ENCODE data around the gene ACY1. TPM values are rescaled to one million over a fixed set of nuclear protein-coding genes. Genes with fewer than 3 reads are reported as not detected.

Gene ACY1
- total RNA-seq, 1 experiment from 2014 or later = 50.3 TPM

- DNase-seq (ENCODE audit: low read depth, low spot score) (no peak), ATAC-seq (no peak)
- Histone ChIP-seq H3K4me1 (ENCODE audit: control insufficient read depth, insufficient read depth, low read length) (no peaks in the 10 kb centered on the region), H3K27me3 (ENCODE audit: control insufficient read depth, insufficient read depth, low read length) (no peaks in the 10 kb centered on the region), H3K36me3 (ENCODE audit: control insufficient read depth, insufficient read depth, low read length) (no peaks in the 10 kb centered on the region), H3K9me3 (ENCODE audit: control insufficient read depth, insufficient read depth, low read depth, low read length) (no peaks in the 10 kb centered on the region), H3K4me3 (ENCODE audit: low read depth in 2 of 2, low read length in 2 of 2) (no peak overlapping the region), H3K27ac (ENCODE audit: low read length) (no peak overlapping the region)
- TF ChIP-seq SIN3A (IDR thresholded peaks at IDR 0.05; ENCODE audit: borderline replicate concordance, insufficient read depth, low read depth, low read length) = no peak
- in situ Hi-C loops (cut with HindIII; ENCODE audit: low pct_unique_long_range_greater_than_20kb, low sequenced_read_pairs) = no loop called here
- ChIA-PET CTCF (no interaction called here), POLR2A (no interaction called here)
- intact Hi-C loops (cut with micrococcal nuclease; ENCODE audit: unreplicated experiment) = no loop called here
- no TSS peak for BruUV-seq (replicated peaks)
Measured at GRCh38 chr3:52026041-52026440, 42.7 kb downstream of the ACY1 start.

- DNase-seq (ENCODE audit: low read depth, low spot score) (no peak), ATAC-seq (no peak)
- no TSS peak for BruUV-seq (replicated peaks)
- no peak overlapping the region for H3K27ac ChIP-seq (ENCODE audit: low read length)
- H3K27me3 ChIP-seq (ENCODE audit: control insufficient read depth, insufficient read depth, low read length) = no peaks in the 10 kb centered on the region
- ChIA-PET CTCF (no interaction called here), POLR2A (no interaction called here)
- TF ChIP-seq TCF7L2 (IDR thresholded peaks at IDR 0.05; ENCODE audit: low read depth, low read length) = no peak
- TF ChIP-seq REST (IDR thresholded peaks at IDR 0.05; ENCODE audit: insufficient read depth in 1 of 2, low read depth in 2 of 2, low read length in 1 of 2) = no peak
- TF ChIP-seq POLR2AphosphoS5 (IDR thresholded peaks at IDR 0.05; ENCODE audit: low read depth, low read length) = no peak
- TF ChIP-seq SIN3A (IDR thresholded peaks at IDR 0.05; ENCODE audit: borderline replicate concordance, insufficient read depth, low read depth, low read length) = no peak
- no peak for TF ChIP-seq CTCF (IDR thresholded peaks at IDR 0.05)
- intact Hi-C loops (cut with micrococcal nuclease; ENCODE audit: unreplicated experiment) (no loop called here), in situ Hi-C loops (cut with HindIII; ENCODE audit: low pct_unique_long_range_greater_than_20kb, low sequenced_read_pairs) (no loop called here)
- no peak overlapping the region for H3K4me3 ChIP-seq (ENCODE audit: low read depth in 2 of 2, low read length in 2 of 2)
- no peaks in the 10 kb centered on the region for H3K4me1 ChIP-seq (ENCODE audit: control insufficient read depth, insufficient read depth, low read length)
- H3K9me3 ChIP-seq (ENCODE audit: control insufficient read depth, insufficient read depth, low read depth, low read length) = no peaks in the 10 kb centered on the region
- H3K36me3 ChIP-seq (ENCODE audit: control insufficient read depth, insufficient read depth, low read length) = no peaks in the 10 kb centered on the region
Measured at GRCh38 chr3:52028572-52028971, 45.2 kb downstream of the ACY1 start.

GRCh38 chr3:52029053-52029452 is 45.7 kb downstream of the ACY1 start:
- TF ChIP-seq POLR2AphosphoS5 (IDR thresholded peaks at IDR 0.05; ENCODE audit: low read depth, low read length) (no peak), TCF7L2 (IDR thresholded peaks at IDR 0.05; ENCODE audit: low read depth, low read length) (no peak), SIN3A (IDR thresholded peaks at IDR 0.05; ENCODE audit: borderline replicate concordance, insufficient read depth, low read depth, low read length) (no peak), REST (IDR thresholded peaks at IDR 0.05; ENCODE audit: insufficient read depth in 1 of 2, low read depth in 2 of 2, low read length in 1 of 2) (no peak), CTCF (IDR thresholded peaks at IDR 0.05) (no peak)
- Histone ChIP-seq H3K4me3 (ENCODE audit: low read depth in 2 of 2, low read length in 2 of 2) (no peak overlapping the region), H3K9me3 (ENCODE audit: control insufficient read depth, insufficient read depth, low read depth, low read length) (no peaks in the 10 kb centered on the region), H3K4me1 (ENCODE audit: control insufficient read depth, insufficient read depth, low read length) (no peaks in the 10 kb centered on the region), H3K27me3 (ENCODE audit: control insufficient read depth, insufficient read depth, low read length) (no peaks in the 10 kb centered on the region), H3K27ac (ENCODE audit: low read length) (no peak overlapping the region), H3K36me3 (ENCODE audit: control insufficient read depth, insufficient read depth, low read length) (no peaks in the 10 kb centered on the region)
- ChIA-PET POLR2A (no interaction called here), CTCF (no interaction called here)
- in situ Hi-C loops (cut with HindIII; ENCODE audit: low pct_unique_long_range_greater_than_20kb, low sequenced_read_pairs) (no loop called here), intact Hi-C loops (cut with micrococcal nuclease; ENCODE audit: unreplicated experiment) (no loop called here)
- DNase-seq (ENCODE audit: low read depth, low spot score) (no peak), ATAC-seq (no peak)
- BruUV-seq (replicated peaks) = no TSS peak

Data from Panc1 (cell line).